ENCODE data around the gene RYR2. TPM values are rescaled to one million over a fixed set of nuclear protein-coding genes. Genes with fewer than 3 reads are reported as not detected.
"Not testable (repeated sequence)": the region's sequence is repeated elsewhere in the genome, so short reads cannot be mapped to it uniquely, and the experiment has no call there.

RYR2 gene
- total RNA-seq, 4 donors from 2014 or later: 0.88 to 8.4 (median 5.5) TPM

DNA sequence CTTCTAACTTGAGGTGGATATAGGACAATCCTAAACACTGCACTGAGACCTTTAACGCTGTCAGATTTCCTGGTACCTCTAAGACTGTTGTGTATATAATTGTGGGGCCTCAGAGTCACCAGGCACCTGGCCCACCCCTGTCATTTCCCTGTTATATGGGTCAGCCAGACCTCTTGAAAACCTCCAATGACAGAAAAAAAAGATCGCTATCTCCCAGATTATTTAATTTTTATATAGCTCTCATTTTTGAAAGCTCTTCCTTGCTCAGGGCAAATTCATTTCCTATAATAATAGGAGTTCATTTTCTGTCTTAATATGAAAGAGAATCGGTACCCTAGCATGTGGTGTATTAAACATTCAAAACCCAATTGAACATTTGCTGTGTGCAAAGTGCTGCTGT is 792.1 kb downstream of the RYR2 start:
- Histone ChIP-seq H3K27me3 (no peaks in the 10 kb centered on the region), H3K9me3 (no peaks in the 10 kb centered on the region), H3K4me1 (no peaks in the 10 kb centered on the region), H3K27ac (no peak overlapping the region), H3K4me3 (no peak overlapping the region), H3K36me3 (no peaks in the 10 kb centered on the region)
- no peak for DNase-seq
- TF ChIP-seq, protein P1, sequence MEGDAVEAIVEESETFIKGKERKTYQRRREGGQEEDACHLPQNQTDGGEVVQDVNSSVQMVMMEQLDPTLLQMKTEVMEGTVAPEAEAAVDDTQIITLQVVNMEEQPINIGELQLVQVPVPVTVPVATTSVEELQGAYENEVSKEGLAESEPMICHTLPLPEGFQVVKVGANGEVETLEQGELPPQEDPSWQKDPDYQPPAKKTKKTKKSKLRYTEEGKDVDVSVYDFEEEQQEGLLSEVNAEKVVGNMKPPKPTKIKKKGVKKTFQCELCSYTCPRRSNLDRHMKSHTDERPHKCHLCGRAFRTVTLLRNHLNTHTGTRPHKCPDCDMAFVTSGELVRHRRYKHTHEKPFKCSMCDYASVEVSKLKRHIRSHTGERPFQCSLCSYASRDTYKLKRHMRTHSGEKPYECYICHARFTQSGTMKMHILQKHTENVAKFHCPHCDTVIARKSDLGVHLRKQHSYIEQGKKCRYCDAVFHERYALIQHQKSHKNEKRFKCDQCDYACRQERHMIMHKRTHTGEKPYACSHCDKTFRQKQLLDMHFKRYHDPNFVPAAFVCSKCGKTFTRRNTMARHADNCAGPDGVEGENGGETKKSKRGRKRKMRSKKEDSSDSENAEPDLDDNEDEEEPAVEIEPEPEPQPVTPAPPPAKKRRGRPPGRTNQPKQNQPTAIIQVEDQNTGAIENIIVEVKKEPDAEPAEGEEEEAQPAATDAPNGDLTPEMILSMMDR (IDR thresholded peaks at IDR 0.05): no peak
- TF ChIP-seq POLR2A (IDR thresholded peaks at IDR 0.05): no peak
- intact Hi-C loops (cut with DNase I; ENCODE audit: low total_unique reads): no loop called here

DNA sequence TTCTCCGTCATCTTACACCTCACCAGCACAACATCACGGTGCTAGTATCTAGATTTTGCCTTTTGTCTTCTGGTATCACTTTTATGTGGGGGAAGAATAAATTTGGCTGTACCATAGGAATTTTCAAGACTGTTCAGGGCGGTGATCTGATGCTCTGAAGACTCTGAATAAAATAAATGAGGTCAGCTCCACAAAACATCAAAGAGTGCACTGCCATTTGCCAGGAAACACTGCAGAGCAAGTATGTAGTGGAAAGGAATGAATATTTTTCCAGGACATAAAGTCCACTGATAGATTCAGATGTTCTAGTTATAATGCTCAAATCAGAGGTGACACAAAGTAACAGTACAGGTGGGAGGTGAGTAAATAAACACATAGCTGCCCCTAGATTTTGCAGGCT is 792.5 kb downstream of the RYR2 start:
- intact Hi-C loops (cut with DNase I; ENCODE audit: low total_unique reads): no loop called here
- H3K36me3 ChIP-seq: no peaks in the 10 kb centered on the region

DNA sequence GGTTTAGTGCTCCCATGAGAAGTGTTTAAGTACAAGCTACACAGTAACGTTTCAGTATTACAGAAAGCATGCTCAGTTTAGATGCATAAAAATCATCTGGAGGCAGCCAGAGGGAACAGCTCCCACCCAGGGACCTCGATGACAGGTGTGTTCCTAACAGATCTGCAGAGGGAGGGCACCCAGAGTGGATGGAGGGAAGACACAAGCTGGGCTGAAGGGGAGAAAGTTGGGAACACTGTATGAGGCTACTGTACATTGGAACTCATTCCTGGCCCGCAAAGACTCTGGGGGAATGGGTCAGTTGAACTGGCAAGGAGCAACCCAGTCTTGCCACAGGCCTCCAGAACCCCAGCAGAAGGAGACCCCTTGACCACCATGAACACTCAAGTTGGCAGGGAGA is 796.3 kb downstream of the RYR2 start:
- intact Hi-C loops (cut with DNase I; ENCODE audit: low total_unique reads): no loop called here
- H3K4me3 ChIP-seq: no peak overlapping the region
- no peaks in the 10 kb centered on the region for H3K27me3 ChIP-seq
- no peak for DNase-seq
- H3K9me3 ChIP-seq: no peaks in the 10 kb centered on the region
- no peak overlapping the region for H3K27ac ChIP-seq
- TF ChIP-seq, protein P1 (IDR thresholded peaks at IDR 0.05): no peak
- TF ChIP-seq POLR2A (IDR thresholded peaks at IDR 0.05): no peak
- no peaks in the 10 kb centered on the region for H3K36me3 ChIP-seq
- H3K4me1 ChIP-seq: no peaks in the 10 kb centered on the region

More for the DNA sequence above, 792.5 kb downstream of the RYR2 start:
- TF ChIP-seq, protein P1 (IDR thresholded peaks at IDR 0.05): no peak
- no peak for TF ChIP-seq POLR2A (IDR thresholded peaks at IDR 0.05)
- Histone ChIP-seq H3K4me1 (no peaks in the 10 kb centered on the region), H3K4me3 (no peak overlapping the region), H3K27ac (no peak overlapping the region), H3K27me3 (no peaks in the 10 kb centered on the region), H3K9me3 (no peaks in the 10 kb centered on the region)
- DNase-seq: no peak

DNA sequence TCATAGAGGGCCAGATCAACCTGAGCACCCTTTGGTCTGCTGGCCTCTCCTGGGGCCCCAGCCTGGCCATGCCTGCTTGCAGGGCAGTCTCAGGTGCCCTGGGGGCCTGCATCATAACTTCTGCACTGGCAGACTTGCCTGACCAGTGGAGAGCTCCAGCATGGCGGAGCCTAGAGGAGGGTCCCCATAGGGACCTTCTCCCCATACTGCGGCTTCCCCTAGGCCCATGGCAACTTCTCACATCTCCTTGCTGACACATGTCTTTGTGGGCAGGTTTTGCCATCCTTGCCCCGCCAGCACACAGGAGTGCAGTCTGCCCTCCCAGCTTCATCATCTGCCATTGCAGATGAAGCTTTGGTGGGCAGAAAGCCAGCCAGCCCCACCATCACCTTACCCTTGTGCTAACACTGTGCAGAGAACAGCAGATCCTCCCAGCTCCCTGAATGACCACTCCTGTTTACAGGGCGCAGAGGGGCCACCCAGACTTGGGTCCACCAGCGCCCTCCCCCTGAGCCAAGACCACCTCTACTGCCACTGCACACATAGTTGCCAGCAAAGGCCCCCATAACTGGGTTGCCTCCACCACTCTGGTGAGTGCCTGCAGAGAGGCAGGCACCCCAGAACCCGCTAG is 797.0 kb downstream of the RYR2 start:
- H3K9me3 ChIP-seq: no peaks in the 10 kb centered on the region
- no peak overlapping the region for H3K27ac ChIP-seq
- TF ChIP-seq, protein P1 (IDR thresholded peaks at IDR 0.05): no peak
- TF ChIP-seq POLR2A (IDR thresholded peaks at IDR 0.05): no peak
- no peaks in the 10 kb centered on the region for H3K27me3 ChIP-seq
- DNase-seq: no peak
- intact Hi-C loops (cut with DNase I; ENCODE audit: low total_unique reads): no loop called here
- H3K4me1 ChIP-seq: no peaks in the 10 kb centered on the region
- H3K36me3 ChIP-seq: no peaks in the 10 kb centered on the region
- no peak overlapping the region for H3K4me3 ChIP-seq

DNA sequence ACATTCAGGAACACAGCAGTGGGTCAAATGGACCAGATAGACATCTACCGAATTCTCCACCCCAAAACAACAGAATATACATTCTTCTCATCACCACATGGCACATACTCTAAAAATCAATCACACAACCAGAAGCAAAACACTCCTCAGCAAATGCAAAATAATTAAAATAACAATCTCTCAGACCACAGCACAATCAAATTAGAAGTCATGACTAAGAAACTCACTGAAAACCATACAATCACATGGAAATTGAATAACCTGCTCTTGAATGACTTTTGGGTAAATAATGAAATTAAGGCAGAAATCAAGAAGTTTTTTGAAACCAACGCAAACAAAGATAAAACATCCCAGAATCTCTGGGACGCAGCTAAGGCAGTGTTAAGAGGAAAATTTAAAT is 799.5 kb downstream of the RYR2 start:
- intact Hi-C loops (cut with DNase I; ENCODE audit: low total_unique reads): no loop called here
- no peaks in the 10 kb centered on the region for H3K27me3 ChIP-seq
- H3K4me1 ChIP-seq: no peaks in the 10 kb centered on the region
- H3K4me3 ChIP-seq: no peak overlapping the region
- no peaks in the 10 kb centered on the region for H3K9me3 ChIP-seq
- H3K27ac ChIP-seq: no peak overlapping the region
- DNase-seq: no peak
- TF ChIP-seq, protein P1 (IDR thresholded peaks at IDR 0.05): no peak
- TF ChIP-seq POLR2A (IDR thresholded peaks at IDR 0.05): no peak
- no peaks in the 10 kb centered on the region for H3K36me3 ChIP-seq

DNA sequence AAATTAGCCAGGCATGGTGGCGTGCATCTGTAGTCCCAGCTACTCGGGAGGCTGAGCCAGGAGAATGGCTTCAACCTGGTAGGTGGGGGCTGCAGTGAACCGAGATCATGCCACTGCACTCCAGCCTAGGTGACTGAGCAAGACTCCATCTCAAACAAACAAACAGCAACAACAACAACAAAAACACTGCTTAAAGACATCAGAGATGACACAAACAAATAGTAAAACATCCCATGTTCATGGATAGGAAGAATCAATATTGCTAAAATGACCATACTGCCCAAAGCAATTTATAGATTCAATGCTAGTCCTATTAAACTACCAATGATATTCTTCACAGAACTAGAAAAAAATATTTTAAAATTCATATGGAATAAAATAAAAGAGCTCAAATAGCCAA is 801.5 kb downstream of the RYR2 start:
- H3K4me1 ChIP-seq; H3K36me3 ChIP-seq; H3K9me3 ChIP-seq; H3K27me3 ChIP-seq; intact Hi-C loops (cut with DNase I; ENCODE audit: low total_unique reads); H3K27ac ChIP-seq; H3K4me3 ChIP-seq; DNase-seq: not testable (repeated sequence)
